Erythroblast (primary cell): ENCODE measurements around the gene RBM20.
A peak's percentile ranks its signal among the peaks of the same experiment; 100 is the strongest.
"Not testable (repeated sequence)": the region's sequence is repeated elsewhere in the genome, so short reads cannot be mapped to it uniquely, and the experiment has no call there.

Experiments
- DNase-seq, 2 experiments: peaks; one replicate each; lab custom pipeline; 2025; lab: John Stamatoyannopoulos, UW
- GATA1 ChIP-seq: IDR thresholded peaks from 2 replicates; pipeline ENCODE4 v1.6.1; 2011; ENCODE audit warnings: low read depth, mild to moderate bottlenecking, control low read depth, low read length, moderate library complexity
- POLR2A ChIP-seq: IDR thresholded peaks from 2 replicates; pipeline ENCODE4 v1.6.1; 2011; ENCODE audit warnings: mild to moderate bottlenecking, low read length

Gene RBM20

GRCh38 chr10:110664483-110665420 lies 20.6 kb downstream of the RBM20 start:
- TF ChIP-seq POLR2A (no peak), GATA1 (no peak)
- DNase-seq: no peak

DNA sequence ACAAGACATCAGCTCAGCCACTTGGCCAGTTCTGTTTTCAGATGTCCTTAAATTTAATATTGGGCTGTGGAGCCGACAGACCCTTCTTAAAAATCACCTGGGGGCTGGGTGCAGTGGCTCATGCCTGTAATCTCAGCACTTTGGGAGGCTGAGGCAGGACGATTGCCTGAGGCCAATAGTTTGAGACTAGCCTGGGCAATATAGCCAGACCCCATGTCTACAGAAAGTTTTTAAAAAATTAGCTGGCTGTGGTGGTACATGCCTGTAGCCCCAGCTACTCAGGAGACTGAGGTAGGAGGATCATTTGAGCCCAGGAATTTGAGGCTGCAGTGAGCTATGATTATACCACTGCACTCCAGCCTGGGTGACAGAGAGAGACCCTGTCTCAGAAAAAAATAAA lies 22.1 kb downstream of the RBM20 start:
- DNase-seq: not testable (repeated sequence)

GRCh38 chr10:110666673-110667072 lies 22.5 kb downstream of the RBM20 start:
- TF ChIP-seq POLR2A: no peak
- TF ChIP-seq GATA1: no peak
- no peak for DNase-seq

DNA sequence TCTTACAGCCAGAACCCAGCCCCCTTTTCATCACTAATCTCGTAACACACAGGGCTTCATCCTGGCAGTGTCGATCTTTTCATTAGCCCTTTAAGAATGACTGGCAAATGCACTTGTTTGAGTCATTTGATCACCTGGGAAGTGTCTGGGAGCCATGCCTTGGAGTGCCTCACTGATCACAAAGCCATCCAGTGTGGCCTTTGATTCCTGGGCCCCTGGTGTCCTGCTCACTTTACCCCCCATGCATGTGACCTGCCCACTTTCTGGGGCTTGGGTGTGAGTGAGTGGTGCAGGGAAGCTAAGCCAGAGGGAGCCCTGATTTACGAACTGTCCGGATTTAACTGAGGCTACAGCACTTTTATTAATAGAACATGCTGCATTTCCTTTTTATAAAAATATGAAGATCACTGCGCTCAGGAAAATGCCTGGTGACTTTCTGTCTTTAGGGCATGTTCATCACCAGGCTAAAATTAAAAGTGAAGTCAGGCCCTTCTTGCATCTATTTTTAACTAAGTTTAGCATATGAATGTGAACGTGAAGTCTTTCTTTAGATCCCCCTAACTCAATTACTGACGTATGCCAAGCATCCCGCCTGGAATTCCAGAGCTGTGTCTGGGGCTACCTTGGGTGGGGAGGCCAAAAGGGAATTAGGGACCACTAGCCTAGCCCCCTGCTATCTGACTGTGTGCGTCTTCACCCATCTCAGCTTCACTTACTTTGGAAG lies 23.6 kb downstream of the RBM20 start:
- TF ChIP-seq GATA1 (no peak), POLR2A (no peak)
- no peak for DNase-seq

DNA sequence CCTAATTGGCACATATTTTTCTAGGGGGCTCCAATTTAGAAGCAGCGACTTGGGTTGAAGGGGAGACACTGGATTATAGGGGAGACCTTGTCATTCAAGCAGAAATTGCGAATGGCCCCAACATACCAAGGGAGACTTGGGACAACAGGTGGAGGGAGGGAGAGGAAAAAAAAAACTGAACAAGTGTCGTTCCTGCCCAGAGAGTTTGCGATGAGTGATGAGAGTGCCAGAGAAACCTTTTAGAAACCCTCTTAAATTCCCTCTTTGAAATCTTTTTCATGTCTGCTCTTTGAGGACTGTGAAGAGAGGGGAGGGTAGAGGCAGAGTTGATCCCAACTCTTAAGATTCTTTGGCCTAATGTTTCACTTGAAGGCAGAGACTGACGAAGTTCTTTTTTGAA lies 24.3 kb downstream of the RBM20 start:
- TF ChIP-seq GATA1 (no peak), POLR2A (no peak)
- DNase-seq: no peak

- no peak for DNase-seq
- TF ChIP-seq GATA1 (no peak), POLR2A (no peak)
Observed at GRCh38 chr10:110670335-110670734, 26.2 kb downstream of the RBM20 start.

DNA sequence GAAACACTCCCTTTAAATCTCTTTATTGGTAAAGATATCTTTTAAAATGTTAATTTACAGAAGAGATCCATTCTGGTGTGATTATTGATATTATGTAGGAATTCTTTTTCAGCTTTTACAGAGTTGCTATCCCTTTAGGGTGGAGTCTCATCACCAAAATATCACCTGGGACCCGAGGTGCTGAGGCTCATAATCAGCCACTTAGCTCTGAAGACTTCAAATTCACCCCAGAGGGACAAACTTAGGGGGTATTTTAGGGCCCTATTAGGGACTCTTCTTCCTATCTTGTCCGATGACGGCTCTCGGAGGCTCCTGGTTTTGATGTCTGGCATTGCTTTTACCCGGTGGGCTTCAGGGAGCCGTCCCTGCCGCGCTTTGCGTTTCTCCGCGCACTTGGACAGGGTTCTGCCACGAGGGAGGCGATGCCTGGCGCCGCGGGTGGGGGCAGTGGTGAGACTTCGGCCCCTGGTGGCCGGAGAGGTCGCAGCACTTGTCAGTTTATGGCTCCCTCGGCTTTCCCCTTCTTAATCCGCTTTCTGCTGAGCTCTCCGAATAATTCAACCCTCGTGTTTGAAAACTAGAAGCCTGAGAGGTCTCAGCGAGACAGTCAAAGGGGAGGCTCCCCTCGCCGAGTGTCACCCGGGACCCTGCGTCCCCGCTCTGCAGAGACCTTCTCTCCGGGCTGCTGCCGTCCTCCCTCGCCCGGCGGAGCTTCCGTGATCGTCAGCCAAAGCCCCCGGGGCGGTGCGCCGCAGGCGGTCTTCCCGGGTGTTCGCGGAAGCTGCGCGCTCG lies 27.8 kb downstream of the RBM20 start:
- TF ChIP-seq POLR2A (peak; percentile 53), GATA1 (no peak)
- DNase-seq: peak; percentile 81 to 83

GRCh38 chr10:110672580-110672919 lies 28.4 kb downstream of the RBM20 start:
- TF ChIP-seq GATA1 (no peak), POLR2A (no peak)

DNA sequence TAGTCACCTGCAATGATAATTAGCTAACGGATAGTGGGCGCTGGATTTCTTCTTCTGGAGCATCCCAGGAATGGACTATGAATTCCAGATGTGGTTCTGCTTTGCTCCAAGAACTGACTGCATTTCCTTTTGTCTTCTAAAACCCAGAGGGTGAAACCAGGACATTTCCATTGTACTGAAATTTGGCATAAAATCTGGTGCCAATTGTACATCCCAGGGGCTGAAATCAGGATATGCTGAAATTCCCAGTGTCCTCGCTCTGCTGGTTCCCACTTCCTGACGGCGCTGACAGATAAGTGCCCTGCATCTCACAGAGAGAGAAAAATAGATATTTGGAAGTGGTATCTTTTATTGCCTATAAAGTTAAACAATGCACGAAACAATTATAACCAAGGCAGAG lies 31.9 kb downstream of the RBM20 start:
- no peak for DNase-seq
- TF ChIP-seq GATA1 (no peak), POLR2A (no peak)

More at GRCh38 chr10:110672580-110672919, 28.4 kb downstream of the RBM20 start:
- no peak for DNase-seq

GRCh38 chr10:110679486-110680272 lies 35.5 kb downstream of the RBM20 start:
- DNase-seq: no peak
- TF ChIP-seq GATA1 (no peak), POLR2A (no peak)

GRCh38 chr10:110680273-110681020 lies 36.3 kb downstream of the RBM20 start:
- DNase-seq: no peak
- no peak for TF ChIP-seq GATA1
- TF ChIP-seq POLR2A: no peak

DNA sequence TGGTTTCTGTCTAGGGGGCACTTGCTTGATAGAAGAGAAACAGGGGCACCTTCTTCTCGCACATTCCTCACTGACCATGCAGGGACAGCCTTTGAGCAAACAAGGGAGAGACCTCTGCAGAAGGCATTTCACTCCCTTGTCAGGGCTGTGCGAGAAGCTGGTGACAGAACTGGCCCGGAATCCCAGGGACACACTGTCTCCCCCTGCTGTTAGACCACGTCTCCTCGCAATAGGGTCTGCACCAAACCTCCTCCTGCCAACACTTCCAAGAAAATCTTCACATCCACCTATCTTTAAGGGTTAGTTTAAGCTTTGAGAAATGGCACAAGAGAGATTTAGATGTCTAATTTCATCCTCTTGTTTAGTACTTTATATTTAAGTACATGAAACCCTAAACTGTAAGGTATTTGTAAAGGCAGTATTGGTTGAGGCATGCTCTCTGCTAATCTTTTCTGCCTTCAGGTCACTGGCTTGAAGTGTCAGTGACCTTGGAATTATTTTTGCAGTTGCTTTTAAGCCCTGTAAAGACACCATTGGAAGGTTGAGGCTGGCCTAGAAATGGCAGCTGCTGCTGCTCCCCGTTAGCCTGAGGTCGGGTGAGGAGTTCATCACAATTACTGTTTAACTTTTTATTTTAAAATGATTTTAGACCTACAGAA lies 37.0 kb downstream of the RBM20 start:
- TF ChIP-seq POLR2A (no peak), GATA1 (no peak)
- peak; percentile 38 to 39 for DNase-seq
